Keratinocyte (primary cell): ENCODE results near the gene ASXL2.

Source experiments
- CTCF ChIP-seq, 3 experiments: IDR thresholded peaks in 1 of 3; conservative IDR thresholded peaks in 1 of 3; optimal IDR thresholded peaks in 1 of 3; 2 replicates in 2 of 3; 3 replicates in 1 of 3; pipeline versions ENCODE3 to v1.5.1; 2011; ENCODE audit warnings: low read length in 3 of 3, mild to moderate bottlenecking in 3 of 3, moderate library complexity in 2 of 3, control low read depth in 1 of 3, inconsistent platforms in 1 of 3; ENCODE audit not compliant: insufficient read depth in 2 of 3; ENCODE audit errors: extremely low read depth in 1 of 3
- EZH2 ChIP-seq: IDR thresholded peaks from one replicate; pipeline ENCODE4 v1.6.1; 2012; ENCODE audit warnings: inconsistent platforms, mild to moderate bottlenecking, low read length, moderate library complexity

- TF ChIP-seq CTCF (optimal IDR thresholded peaks at IDR 0.05 in 1 of 3, IDR thresholded peaks at IDR 0.05 in 1 of 3, conservative IDR thresholded peaks at IDR 0.05 in 1 of 3; ENCODE audit: extremely low read depth in 1 of 3, insufficient read depth in 2 of 3, low read length in 3 of 3) = no peak
- TF ChIP-seq EZH2 = no peak
These were observed 6.2 kb downstream of the ASXL2 start for GRCh38 chr2:25872134-25872533.
